IMR-90 (cell line): ENCODE data around the gene LGALS12. TPM values are rescaled to one million over a fixed set of nuclear protein-coding genes. Genes with fewer than 3 reads are reported as not detected.

Source experiments
- ATAC-seq: fragments of 200-7000 bp; cut with Tn5 transposase; 2 replicates; pipeline ENCODE4 v1.9.1; 2020; ENCODE audit warnings: low read depth, mild to moderate bottlenecking, moderate library complexity
- BruUV-seq: library from RNA; stranded (reverse); fragments of 400-500 nt; replicated peaks from 2 replicates; lab custom pipeline; 2021; lab: Mats Ljungman, UMichigan
- CTCF ChIA-PET: fragments of 300-600 bp; formaldehyde crosslinking; extraction: SDS; loops from one replicate; lab custom pipeline; 2021; ENCODE audit warnings: antibody characterized with exemption; lab: Yijun Ruan, JAX
- POLR2A ChIA-PET: fragments of 300-600 bp; sonication (Branson Sonifier 250); formaldehyde crosslinking; loops from one replicate; lab custom pipeline; 2022; ENCODE audit warnings: antibody characterized with exemption; ENCODE audit not compliant: unreplicated experiment; lab: Charles Lee
- DNase-seq: peaks from one replicate; pipeline ENCODE4 v3.0.0; 2013
- H2AFZ ChIP-seq: replicated peaks from 2 replicates; pipeline ENCODE3; 2013; ENCODE audit warnings: low read length, mild to moderate bottlenecking; ENCODE audit not compliant: poor library complexity
- H2AK5ac ChIP-seq: 2 replicates; pipeline ENCODE4 v1.6.1; 2013; ENCODE audit warnings: low read depth, low read length, inconsistent platforms
- H2AK9ac ChIP-seq: replicated peaks from 2 replicates; pipeline ENCODE3; 2013; ENCODE audit warnings: mild to moderate bottlenecking, low read depth, low read length, moderate library complexity; ENCODE audit not compliant: poor library complexity
- H2BK120ac ChIP-seq: 2 replicates; pipeline ENCODE4 v1.6.1; 2013; ENCODE audit warnings: low read depth, low read length, inconsistent platforms
- H2BK15ac ChIP-seq: 3 replicates; pipeline ENCODE4 v1.6.1; 2013; ENCODE audit warnings: low read depth, low read length, inconsistent platforms
- H2BK20ac ChIP-seq: 2 replicates; pipeline ENCODE4 v1.6.1; 2013; ENCODE audit warnings: low read depth, mild to moderate bottlenecking, inconsistent platforms, low read length, moderate library complexity
- H2BK5ac ChIP-seq: 2 replicates; pipeline ENCODE4 v1.6.1; 2013; ENCODE audit warnings: mild to moderate bottlenecking, low read depth, low read length, inconsistent platforms; ENCODE audit not compliant: poor library complexity, severe bottlenecking
- H3K14ac ChIP-seq: replicated peaks from 2 replicates; pipeline ENCODE4 v1.6.1; 2013; ENCODE audit warnings: low read depth, low read length, inconsistent platforms
- H3K18ac ChIP-seq: 2 replicates; pipeline ENCODE4 v1.6.1; 2013; ENCODE audit warnings: low read depth, low read length, control low read depth
- H3K23ac ChIP-seq: 2 replicates; pipeline ENCODE4 v1.6.1; 2013; ENCODE audit warnings: low read depth, low read length, inconsistent platforms
- H3K27ac ChIP-seq: 2 replicates; pipeline ENCODE4 v1.5.1; 2013; ENCODE audit warnings: mild to moderate bottlenecking, control low read depth, low read length; ENCODE audit not compliant: insufficient read depth
- H3K27me3 ChIP-seq: 2 replicates; pipeline ENCODE4 v1.6.1; 2013; ENCODE audit warnings: low read length; ENCODE audit not compliant: control insufficient read depth, insufficient read depth
- H3K36me3 ChIP-seq: 2 replicates; pipeline ENCODE4 v1.6.1; 2013; ENCODE audit warnings: low read length, mixed read lengths; ENCODE audit not compliant: control insufficient read depth, insufficient read depth
- H3K4ac ChIP-seq: 2 replicates; pipeline ENCODE4 v1.6.1; 2013; ENCODE audit warnings: low read depth, low read length, inconsistent platforms
- H3K4me1 ChIP-seq: 2 replicates; pipeline ENCODE4 v1.6.1; 2013; ENCODE audit warnings: low read length, mixed read lengths; ENCODE audit not compliant: control insufficient read depth, insufficient read depth
- H3K4me2 ChIP-seq: 2 replicates; pipeline ENCODE4 v1.6.1; 2013; ENCODE audit warnings: low read depth, mild to moderate bottlenecking, control low read depth, low read length, moderate library complexity
- H3K4me3 ChIP-seq: 2 replicates; pipeline ENCODE4 v1.5.1; 2013; ENCODE audit warnings: low read depth, mild to moderate bottlenecking, control low read depth, low read length, moderate library complexity; ENCODE audit not compliant: insufficient read depth
- H3K56ac ChIP-seq: 2 replicates; pipeline ENCODE4 v1.6.1; 2013; ENCODE audit warnings: low read length, inconsistent platforms; ENCODE audit not compliant: insufficient read depth; ENCODE audit errors: extremely low read depth
- H3K79me1 ChIP-seq, 2 experiments: 2 replicates each; pipeline ENCODE4 v1.6.1; 2013; ENCODE audit warnings: low read length in 2 of 2, inconsistent platforms in 1 of 2, low read depth in 1 of 2
- H3K9ac ChIP-seq: 2 replicates; pipeline ENCODE4 v1.6.1; 2013; ENCODE audit warnings: low read depth, low read length, control low read depth
- H3K9me1 ChIP-seq: 2 replicates; pipeline ENCODE4 v1.6.1; 2013; ENCODE audit warnings: low read length, inconsistent platforms; ENCODE audit not compliant: insufficient read depth
- H3K9me3 ChIP-seq: 2 replicates; pipeline ENCODE4 v1.6.1; 2013; ENCODE audit warnings: low read length; ENCODE audit not compliant: control insufficient read depth, insufficient read depth
- H4K20me1 ChIP-seq: 2 replicates; pipeline ENCODE4 v1.6.1; 2013; ENCODE audit warnings: low read length, inconsistent platforms; ENCODE audit not compliant: insufficient read depth
- H4K5ac ChIP-seq: 2 replicates; pipeline ENCODE4 v1.6.1; 2013; ENCODE audit warnings: mild to moderate bottlenecking, low read depth, low read length, control low read depth
- H4K8ac ChIP-seq, 2 experiments: 2 replicates each; pipeline ENCODE4 v1.6.1; 2013; ENCODE audit warnings: low read depth in 2 of 2, low read length in 2 of 2, control low read depth in 1 of 2, inconsistent platforms in 1 of 2
- H4K91ac ChIP-seq: 2 replicates; pipeline ENCODE4 v1.6.1; 2013; ENCODE audit warnings: low read depth, low read length, inconsistent platforms; ENCODE audit not compliant: insufficient read depth
- CHD1 ChIP-seq: IDR thresholded peaks from 2 replicates; pipeline ENCODE4 v1.6.1; 2012; ENCODE audit warnings: low read depth, low read length, improper control_type of control experiment
- MAZ ChIP-seq: IDR thresholded peaks from 2 replicates; pipeline ENCODE4 v1.6.1; 2012; ENCODE audit warnings: low read depth, mild to moderate bottlenecking, low read length, improper control_type of control experiment, moderate library complexity, borderline replicate concordance
- MXI1 ChIP-seq: IDR thresholded peaks from 2 replicates; pipeline ENCODE4 v1.6.1; 2012; ENCODE audit warnings: low read depth, mild to moderate bottlenecking, low read length, moderate library complexity, borderline replicate concordance
- NFE2L2 ChIP-seq: fragments of 150-350 bp; IDR thresholded peaks from 2 replicates; pipeline ENCODE4 v1.6.1; 2016; ENCODE audit warnings: low read depth, mild to moderate bottlenecking, low read length
- POLR2A ChIP-seq: IDR thresholded peaks from 2 replicates; pipeline ENCODE4 v1.6.1; 2012; ENCODE audit warnings: mild to moderate bottlenecking, low read depth, low read length
- RAD21 ChIP-seq: IDR thresholded peaks from 2 replicates; pipeline ENCODE4 v1.6.1; 2012; ENCODE audit warnings: low read length, improper control_type of control experiment
- RCOR1 ChIP-seq: IDR thresholded peaks from 2 replicates; pipeline ENCODE4 v1.6.1; 2012; ENCODE audit warnings: mild to moderate bottlenecking, low read length, improper control_type of control experiment; ENCODE audit not compliant: insufficient replicate concordance
- WGBS, 2 experiments: methylation state at CpG; one replicate each; pipeline versions ENCODE4 v1.1.5 to v1.1.7; 2013; ENCODE audit warnings: missing lambda C conversion rate in 2 of 2; ENCODE audit not compliant: insufficient read length in 1 of 2; ENCODE audit errors: extremely low coverage in 2 of 2; 5-methylcytosine and 5-hydroxymethylcytosine counted together
- dilution Hi-C: fragments of 300-500 bp; cut with HindIII; formaldehyde crosslinking; loops from one replicate; pipeline ENCODE4 v1.14.3; 2018; ENCODE audit warnings: low sequenced_read_pairs; ENCODE audit not compliant: unreplicated experiment
- in situ Hi-C: fragments of 300-500 bp; cut with MboI; formaldehyde crosslinking; loops from 3 replicates; pipeline ENCODE4 v1.14.3; 2019; ENCODE audit warnings: low sequenced_read_pairs, inconsistent platforms, mixed read lengths
- intact Hi-C: fragments of 100-400 bp; cut with micrococcal nuclease; formaldehyde crosslinking; loops from 2 replicates; pipeline ENCODE4 v1.10.0; 2022
- polyA plus RNA-seq, 3 experiments: library from polyadenylated mRNA; depleted of rRNA; stranded (reverse); fragments of >200 nt; gene quantifications; 2 replicates each; pipeline ENCODE4 v1.2.3, GENCODE V29; 2012; ENCODE audit warnings: low replicate concordance in 1 of 3
- total RNA-seq: library from RNA; depleted of rRNA; stranded (reverse); fragments of >200 nt; gene quantifications from 2 replicates; pipeline ENCODE4 v1.2.3, GENCODE V29; 2012

The LGALS12 gene
- total and polyA plus RNA-seq, 2 of the 4 experiments (the other 2 are of a cell fraction): not detected

DNA sequence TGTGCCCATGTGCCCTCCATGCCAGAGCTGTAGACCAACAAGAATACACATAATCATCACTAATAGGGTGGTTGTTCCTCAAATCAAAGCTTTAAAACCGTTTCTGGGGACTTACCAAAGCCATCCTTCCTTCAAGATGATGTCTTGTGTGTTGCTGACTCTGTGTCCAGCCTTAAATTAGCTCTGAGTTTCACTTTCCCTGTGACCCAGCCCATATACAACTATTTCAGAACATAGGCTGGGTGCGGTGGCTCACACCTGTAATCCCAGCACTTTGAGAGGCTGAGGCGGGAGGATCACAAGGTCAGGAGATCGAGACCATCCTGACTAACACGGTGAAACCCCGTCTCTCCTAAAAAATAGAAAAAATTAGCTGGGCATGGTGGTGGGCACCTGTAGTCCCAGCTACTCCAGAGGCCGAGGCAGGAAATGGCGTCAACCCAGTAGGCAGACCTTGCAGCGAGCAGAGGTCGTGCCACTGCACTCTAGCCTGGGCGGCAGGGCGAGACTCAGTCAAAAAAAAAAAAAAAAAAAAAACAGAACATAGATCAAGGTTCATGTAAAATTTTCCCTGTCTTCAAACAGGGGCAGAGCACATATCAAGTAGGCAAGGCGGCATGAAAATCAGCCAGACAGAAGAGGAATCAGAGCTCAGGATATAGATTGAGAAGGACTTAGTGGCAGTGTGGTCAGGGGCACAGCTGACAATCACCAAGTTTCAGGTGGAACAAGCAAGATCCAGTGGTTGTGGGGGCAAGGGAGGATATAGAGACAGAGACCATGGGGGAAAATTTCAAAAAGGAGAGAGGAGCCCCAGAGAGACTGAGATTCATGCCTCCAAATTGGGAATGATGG is 57.5 kb downstream of the LGALS12 start, which contains the start of gene PLAAT2 (continued):
- no peak for TF ChIP-seq MXI1

DNA sequence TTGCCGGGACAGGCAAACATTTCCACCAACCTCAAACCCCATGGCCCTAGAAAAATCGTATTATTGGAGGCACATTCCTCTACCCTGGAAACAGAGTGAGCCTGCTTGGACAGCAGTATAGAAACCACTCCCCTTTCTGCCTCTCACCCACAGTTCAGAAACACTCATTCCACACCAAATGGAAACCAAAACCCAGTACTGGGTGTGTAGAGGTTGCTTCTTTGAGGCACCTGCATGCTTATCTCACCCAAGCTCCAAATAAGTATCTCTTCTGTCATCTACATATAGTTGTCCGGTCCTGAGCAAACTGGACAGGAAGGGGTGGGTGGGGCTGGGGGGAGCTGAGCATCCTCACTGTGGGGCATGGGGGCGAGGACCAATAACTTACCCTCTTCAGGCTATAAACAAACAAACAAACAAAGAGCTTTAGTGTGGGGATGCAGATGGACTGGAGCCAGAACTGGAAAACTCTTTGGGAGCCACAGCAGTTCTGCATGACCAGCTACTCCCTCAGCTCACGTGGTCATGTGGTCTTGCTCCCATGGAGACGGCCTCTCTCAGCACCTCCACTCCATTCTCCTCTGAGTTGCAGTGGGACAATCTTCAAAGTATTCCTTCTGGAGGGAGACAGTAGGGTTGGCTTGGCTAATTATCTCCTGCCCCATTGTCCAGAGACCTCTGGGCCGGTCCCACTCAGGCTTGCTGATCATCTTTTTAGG is 58.3 kb downstream of the LGALS12 start:
- peaks cover 3% of the 10 kb centered on the region; the same call in 1 of the 2 replicates for H3K4me1 ChIP-seq
- ATAC-seq: no peak
- peaks cover 3% of the 10 kb centered on the region; the same call in 1 of the 2 replicates for H3K9me1 ChIP-seq
- no peak overlapping the region for H3K27ac ChIP-seq
- TF ChIP-seq NFE2L2: no peak
- TF ChIP-seq CHD1: no peak
- TF ChIP-seq POLR2A: no peak
- no peak for TF ChIP-seq RCOR1
- TF ChIP-seq RAD21: no peak
- TF ChIP-seq MAZ: no peak
- H2BK5ac ChIP-seq: no peak overlapping the region
- H3K9ac ChIP-seq: no peak overlapping the region
- no peak overlapping the region for H2BK20ac ChIP-seq
- in situ Hi-C loops: no loop called here
- H4K20me1 ChIP-seq: no peaks in the 10 kb centered on the region
- no peak overlapping the region for H3K4me3 ChIP-seq
- H2AK5ac ChIP-seq: no peak overlapping the region
- H3K56ac ChIP-seq: no peak overlapping the region
- no TSS peak for BruUV-seq
- H3K79me1 ChIP-seq: no peaks in the 10 kb centered on the region
- no peak overlapping the region for H2BK120ac ChIP-seq
- no peak for DNase-seq
- H4K5ac ChIP-seq: no peak overlapping the region
- WGBS, 2 experiments: no CpG with 5 or more reads among the region's 7 CpGs
- ChIA-PET POLR2A (no interaction called here), CTCF (no interaction called here)
- no peak overlapping the region for H4K91ac ChIP-seq
- no peaks in the 10 kb centered on the region for H3K36me3 ChIP-seq
- H2AFZ ChIP-seq: no peak overlapping the region
- no peak overlapping the region for H3K4me2 ChIP-seq
- no peak overlapping the region for H2AK9ac ChIP-seq
- no peak overlapping the region for H3K14ac ChIP-seq
- H3K4ac ChIP-seq: no peak overlapping the region
- no peak overlapping the region for H3K23ac ChIP-seq
- H4K8ac ChIP-seq: no peak overlapping the region
- H3K18ac ChIP-seq: no peak overlapping the region
- H3K9me3 ChIP-seq: no peaks in the 10 kb centered on the region
- H3K27me3 ChIP-seq: peaks cover 24% of the 10 kb centered on the region
- H2BK15ac ChIP-seq: no peak overlapping the region
- intact Hi-C loops: no loop called here
- dilution Hi-C loops: no loop called here
